ENCODE measurements around the gene ZCCHC9.
"Not testable (repeated sequence)": the region's sequence is repeated elsewhere in the genome, so short reads cannot be mapped to it uniquely, and the experiment has no call there.

DNA sequence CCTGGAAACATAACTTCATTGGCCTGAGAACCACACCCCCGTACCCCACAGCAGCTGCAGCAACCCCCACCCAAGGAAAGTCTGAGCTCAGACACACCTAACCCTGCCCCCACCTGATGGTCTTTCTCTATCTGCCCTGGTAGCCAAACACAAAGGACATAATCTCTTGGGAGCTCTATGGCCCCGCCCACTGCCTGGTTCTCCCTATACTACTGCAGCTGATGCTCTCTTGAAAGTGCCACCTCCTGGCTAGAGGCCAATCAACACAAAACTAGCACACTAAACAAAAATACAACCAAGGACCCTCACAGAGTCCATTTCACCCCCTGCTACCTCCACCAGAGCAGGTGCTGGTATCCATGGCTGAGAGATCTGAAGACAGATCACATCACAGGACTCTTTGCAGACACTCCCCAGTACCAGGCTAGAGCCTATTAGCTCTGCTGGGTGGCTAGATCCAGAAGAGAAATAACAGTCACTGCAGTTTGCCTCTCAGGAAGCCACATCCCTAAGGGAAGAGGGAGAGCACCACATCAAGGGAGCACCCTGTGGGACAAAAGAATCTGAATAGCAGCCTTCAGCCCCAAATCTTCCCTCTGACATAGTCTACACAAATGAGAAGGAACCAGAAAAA, 30.9 kb upstream of the ZCCHC9 start:
- TF ChIP-seq, protein P1, sequence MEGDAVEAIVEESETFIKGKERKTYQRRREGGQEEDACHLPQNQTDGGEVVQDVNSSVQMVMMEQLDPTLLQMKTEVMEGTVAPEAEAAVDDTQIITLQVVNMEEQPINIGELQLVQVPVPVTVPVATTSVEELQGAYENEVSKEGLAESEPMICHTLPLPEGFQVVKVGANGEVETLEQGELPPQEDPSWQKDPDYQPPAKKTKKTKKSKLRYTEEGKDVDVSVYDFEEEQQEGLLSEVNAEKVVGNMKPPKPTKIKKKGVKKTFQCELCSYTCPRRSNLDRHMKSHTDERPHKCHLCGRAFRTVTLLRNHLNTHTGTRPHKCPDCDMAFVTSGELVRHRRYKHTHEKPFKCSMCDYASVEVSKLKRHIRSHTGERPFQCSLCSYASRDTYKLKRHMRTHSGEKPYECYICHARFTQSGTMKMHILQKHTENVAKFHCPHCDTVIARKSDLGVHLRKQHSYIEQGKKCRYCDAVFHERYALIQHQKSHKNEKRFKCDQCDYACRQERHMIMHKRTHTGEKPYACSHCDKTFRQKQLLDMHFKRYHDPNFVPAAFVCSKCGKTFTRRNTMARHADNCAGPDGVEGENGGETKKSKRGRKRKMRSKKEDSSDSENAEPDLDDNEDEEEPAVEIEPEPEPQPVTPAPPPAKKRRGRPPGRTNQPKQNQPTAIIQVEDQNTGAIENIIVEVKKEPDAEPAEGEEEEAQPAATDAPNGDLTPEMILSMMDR (IDR thresholded peaks at IDR 0.05) = not testable (repeated sequence)
- not testable (repeated sequence) for TF ChIP-seq POLR2A (IDR thresholded peaks at IDR 0.05)

All from testis (tissue), 2 donors.